ENCODE measurements around the gene CCSER2. TPM values are rescaled to one million over a fixed set of nuclear protein-coding genes. Genes with fewer than 3 reads are reported as not detected.

The CCSER2 gene
- total and polyA plus RNA-seq, 2 donors (not counting 1 experiment from before 2014, with no cell fraction given) = 6.0 to 45.9 TPM

GRCh38 chr10:84452003-84452402, 123.6 kb downstream of the CCSER2 start:
- TF ChIP-seq EZH2 (IDR thresholded peaks at IDR 0.05; ENCODE audit: borderline replicate concordance, insufficient read depth, low read depth, low read length, poor library complexity, severe bottlenecking) = no peak
- no peak for TF ChIP-seq CTCF (IDR thresholded peaks at IDR 0.05)
- ATAC-seq (ENCODE audit: low read depth) (no peak), DNase-seq (no peak)
- no peaks in the 10 kb centered on the region for H3K27me3 ChIP-seq (replicated peaks in 1 of 4; ENCODE audit: control extremely low read depth in 1 of 4, control insufficient read depth in 3 of 4, insufficient read depth in 4 of 4, low read length in 3 of 4)
- H3K9ac ChIP-seq (ENCODE audit: low read length) = no peak overlapping the region
- H3K27ac Mint-ChIP-seq = no peak overlapping the region
- WGBS (ENCODE audit: insufficient coverage) = 40% methylated on average over 1 of the region's 1 CpG
- no peak overlapping the region for H2AFZ ChIP-seq (ENCODE audit: insufficient read depth, low read depth, low read length, poor library complexity, severe bottlenecking)
- peaks cover 0 to 2% (median 0%) of the 10 kb centered on the region in 3 donors for H3K9me3 ChIP-seq (ENCODE audit: control extremely low read depth in 1 of 3, control insufficient read depth in 2 of 3, insufficient read depth in 1 of 3, low read length in 2 of 3)
- ChIA-PET POLR2A (no interaction called here), CTCF (no interaction called here)
- no peak overlapping the region for H3K27ac ChIP-seq (ENCODE audit: low read length in 2 of 2)
- no peak overlapping the region for H3K4me3 Mint-ChIP-seq
- no peak overlapping the region for H3K4me3 ChIP-seq (ENCODE audit: control extremely low read depth in 1 of 5, extremely low read depth in 1 of 5, insufficient read depth in 1 of 5, low read depth in 2 of 5, low read length in 4 of 5)
- no peaks in the 10 kb centered on the region for H3K4me1 ChIP-seq (ENCODE audit: control insufficient read depth in 2 of 2, insufficient read depth in 2 of 2, low read length in 2 of 2)
- H3K79me2 ChIP-seq (ENCODE audit: control insufficient read depth, insufficient read depth, low read length) = no peaks in the 10 kb centered on the region
- H3K9me3 Mint-ChIP-seq (ENCODE audit: insufficient read depth) = peaks cover 4% of the 10 kb centered on the region
- peaks cover 1 to 8% of the 10 kb centered on the region in 2 experiments for H3K36me3 ChIP-seq (replicated peaks in 1 of 2; ENCODE audit: control extremely low read depth in 1 of 2, control insufficient read depth in 1 of 2, extremely low read depth in 1 of 2, insufficient read depth in 2 of 2, low read length in 1 of 2)
- intact Hi-C loops (cut with micrococcal nuclease) = no loop called here
- no peak overlapping the region for H3K4me2 ChIP-seq (replicated peaks; ENCODE audit: low read depth, low read length, poor library complexity, severe bottlenecking)
- no peaks in the 10 kb centered on the region for H3K27me3 Mint-ChIP-seq
- H3K4me1 Mint-ChIP-seq = no peaks in the 10 kb centered on the region
- no peaks in the 10 kb centered on the region for H4K20me1 ChIP-seq (ENCODE audit: control insufficient read depth, insufficient read depth, low read length, poor library complexity, severe bottlenecking)

- Mint-ChIP-seq H3K27ac (no peak overlapping the region), H3K4me1 (no peaks in the 10 kb centered on the region), H3K9me3 (ENCODE audit: insufficient read depth) (peaks cover 4% of the 10 kb centered on the region), H3K27me3 (no peaks in the 10 kb centered on the region), H3K4me3 (no peak overlapping the region)
- Histone ChIP-seq H3K27ac (ENCODE audit: low read length in 2 of 2) (no peak overlapping the region), H2AFZ (ENCODE audit: insufficient read depth, low read depth, low read length, poor library complexity, severe bottlenecking) (no peak overlapping the region), H3K4me2 (replicated peaks; ENCODE audit: low read depth, low read length, poor library complexity, severe bottlenecking) (no peak overlapping the region), H3K27me3 (replicated peaks in 1 of 4; ENCODE audit: control extremely low read depth in 1 of 4, control insufficient read depth in 3 of 4, insufficient read depth in 4 of 4, low read length in 3 of 4) (no peaks in the 10 kb centered on the region), H3K9ac (ENCODE audit: low read length) (no peak overlapping the region), H3K79me2 (ENCODE audit: control insufficient read depth, insufficient read depth, low read length) (no peaks in the 10 kb centered on the region), H3K4me1 (ENCODE audit: control insufficient read depth in 2 of 2, insufficient read depth in 2 of 2, low read length in 2 of 2) (no peaks in the 10 kb centered on the region), H3K36me3 (replicated peaks in 1 of 2; ENCODE audit: control extremely low read depth in 1 of 2, control insufficient read depth in 1 of 2, extremely low read depth in 1 of 2, insufficient read depth in 2 of 2, low read length in 1 of 2) (peaks cover 1 to 3% of the 10 kb centered on the region in 2 experiments), H3K9me3 (ENCODE audit: control extremely low read depth in 1 of 3, control insufficient read depth in 2 of 3, insufficient read depth in 1 of 3, low read length in 2 of 3) (peaks cover 0 to 2% (median 0%) of the 10 kb centered on the region in 3 donors), H3K4me3 (ENCODE audit: control extremely low read depth in 1 of 5, extremely low read depth in 1 of 5, insufficient read depth in 1 of 5, low read depth in 2 of 5, low read length in 4 of 5) (no peak overlapping the region), H4K20me1 (ENCODE audit: control insufficient read depth, insufficient read depth, low read length, poor library complexity, severe bottlenecking) (no peaks in the 10 kb centered on the region)
- ATAC-seq (ENCODE audit: low read depth) (no peak), DNase-seq (no peak)
- POLR2A ChIA-PET = no interaction called here
- 100% methylated on average over 2 of the region's 6 CpGs for WGBS (ENCODE audit: insufficient coverage)
- intact Hi-C loops (cut with micrococcal nuclease) = no loop called here
- no peak for TF ChIP-seq CTCF (IDR thresholded peaks at IDR 0.05)
- no peak for TF ChIP-seq EZH2 (IDR thresholded peaks at IDR 0.05; ENCODE audit: borderline replicate concordance, insufficient read depth, low read depth, low read length, poor library complexity, severe bottlenecking)
- CTCF ChIA-PET = interaction anchor here (0.7 kb wide), 1 partner anchor 78 kb away, joined by 4 read pairs; no protein-coding TSS in a partner anchor
Measured at GRCh38 chr10:84453303-84453702, 124.9 kb downstream of the CCSER2 start.
